Stimulated activated CD8-positive, alpha-beta memory T cell treated with anti-CD3 and anti-CD28 coated beads, Interleukin-4, amount 100 ng/mL, for 48 hours (primary cell): ENCODE measurements around the gene CCNJL.

Experiments
- DNase-seq: peaks from one replicate; pipeline ENCODE4 v3.0.0-alpha.2; 2020

The CCNJL gene

GRCh38 chr5:160211352-160211751, 101.0 kb downstream of the CCNJL start:
- DNase-seq: no peak

- no peak for DNase-seq
Measured at GRCh38 chr5:160210606-160211005, 101.8 kb downstream of the CCNJL start.

GRCh38 chr5:160209917-160210316, 102.4 kb downstream of the CCNJL start:
- DNase-seq: no peak

GRCh38 chr5:160207061-160207460, 105.3 kb downstream of the CCNJL start:
- no peak for DNase-seq
